Endothelial cell of umbilical vein (primary cell): ENCODE results near the gene OR4D2. TPM values are rescaled to one million over a fixed set of nuclear protein-coding genes. Genes with fewer than 3 reads are reported as not detected.

Experiments used
- BruUV-seq: library from RNA; stranded (reverse); fragments of 400-500 nt; replicated peaks from 2 replicates; lab custom pipeline; 2021; lab: Mats Ljungman, UMichigan
- CTCF ChIA-PET: fragments of 300-600, 350-600 bp; sonication (Branson Sonifier 250); formaldehyde crosslinking; loops from one replicate; lab custom pipeline; 2021; ENCODE audit warnings: antibody characterized with exemption, inconsistent platforms; lab: Charles Lee
- POLR2A ChIA-PET: fragments of 300-600, 350-600 bp; sonication (Branson Sonifier 250); formaldehyde crosslinking; loops from one replicate; lab custom pipeline; 2021; ENCODE audit warnings: antibody characterized with exemption, inconsistent platforms; lab: Charles Lee
- DNase-seq: peaks from one replicate; pipeline ENCODE4 v3.0.0-alpha.2; 2011; ENCODE audit warnings: low read depth, low spot score
- FAIRE-seq: peaks from 2 replicates; lab custom pipeline; 2011; peaks lifted over from hg19 to GRCh38; lab: Jason Lieb, UNC
- H2AFZ ChIP-seq: 2 replicates; pipeline ENCODE4 v1.6.0; 2012; ENCODE audit warnings: low read depth, low read length, control low read depth, inconsistent platforms
- H3K27ac ChIP-seq: 2 replicates; pipeline ENCODE4 v1.5.1; 2011; ENCODE audit warnings: low read depth, mild to moderate bottlenecking, control low read depth, low read length, moderate library complexity; ENCODE audit not compliant: insufficient read depth
- H3K27me3 ChIP-seq, 2 experiments: 2 replicates each; pipeline versions ENCODE4 v1.6.0 to v1.6.1; 2011; ENCODE audit warnings: low read length in 2 of 2, mixed read lengths in 1 of 2; ENCODE audit not compliant: control insufficient read depth in 2 of 2, insufficient read depth in 2 of 2
- H3K36me3 ChIP-seq, 2 experiments: 2 replicates in 1 of 2; 3 replicates in 1 of 2; pipeline ENCODE4 v1.5.1; 2011; ENCODE audit warnings: low read length in 2 of 2, mild to moderate bottlenecking in 1 of 2, moderate library complexity in 1 of 2; ENCODE audit not compliant: control insufficient read depth in 2 of 2, insufficient read depth in 2 of 2; ENCODE audit errors: extremely low read depth in 1 of 2
- H3K4me1 ChIP-seq: 3 replicates; pipeline ENCODE4 v1.5.1; 2011; ENCODE audit warnings: mild to moderate bottlenecking, low read length; ENCODE audit not compliant: control insufficient read depth, insufficient read depth; ENCODE audit errors: extremely low read depth
- H3K4me2 ChIP-seq: 2 replicates; pipeline ENCODE4 v1.6.1; 2011; ENCODE audit warnings: low read length, control low read depth, mixed read lengths; ENCODE audit not compliant: insufficient read depth
- H3K4me3 ChIP-seq, 3 experiments: fragments of 200-600 bp in 1 of 3; sonication (generic), shearing (Covaris generic) in 1 of 3; replicated peaks in 1 of 3; 2 replicates each; pipeline ENCODE4 v1.5.1; 2011 to 2016; ENCODE audit warnings: control low read depth in 3 of 3, low read length in 3 of 3, mild to moderate bottlenecking in 2 of 3, inconsistent platforms in 1 of 3, low read depth in 1 of 3, moderate library complexity in 1 of 3; ENCODE audit not compliant: insufficient read depth in 1 of 3
- H3K79me2 ChIP-seq: 2 replicates; pipeline ENCODE4 v1.6.0; 2012; ENCODE audit warnings: low read length, inconsistent platforms; ENCODE audit not compliant: control insufficient read depth, insufficient read depth
- H3K9ac ChIP-seq: replicated peaks from 2 replicates; pipeline ENCODE3; 2011; ENCODE audit warnings: low read length, control low read depth; ENCODE audit not compliant: insufficient read depth; ENCODE audit errors: extremely low read depth
- H3K9me1 ChIP-seq: replicated peaks from 3 replicates; pipeline ENCODE4 v1.6.0; 2011; ENCODE audit warnings: mild to moderate bottlenecking, low read length; ENCODE audit not compliant: control insufficient read depth, insufficient read depth; ENCODE audit errors: extremely low read depth
- H3K9me3 ChIP-seq: replicated peaks from 2 replicates; pipeline ENCODE4 v1.5.1; 2012; ENCODE audit warnings: low read length, inconsistent platforms; ENCODE audit not compliant: control insufficient read depth, insufficient read depth
- H4K20me1 ChIP-seq: replicated peaks from 2 replicates; pipeline ENCODE3; 2011; ENCODE audit warnings: mild to moderate bottlenecking, low read length; ENCODE audit not compliant: control insufficient read depth, insufficient read depth; ENCODE audit errors: extremely low read depth
- CTCF ChIP-seq, 2 donors: IDR thresholded peaks; 1 replicate in 1 of 2; 2 replicates in 1 of 2; pipeline ENCODE4 v1.5.1; 2011; ENCODE audit warnings: low read length in 2 of 2, mild to moderate bottlenecking in 2 of 2, moderate library complexity in 2 of 2, control low read depth in 1 of 2, inconsistent platforms in 1 of 2, low read depth in 1 of 2; ENCODE audit not compliant: insufficient read depth in 1 of 2; ENCODE audit errors: extremely low read depth in 1 of 2
- FOS ChIP-seq: IDR thresholded peaks from 2 replicates; pipeline ENCODE4 v1.6.1; 2011; ENCODE audit warnings: mild to moderate bottlenecking, low read length, moderate library complexity, borderline replicate concordance; ENCODE audit not compliant: insufficient read depth
- GATA2 ChIP-seq: IDR thresholded peaks from 2 replicates; pipeline ENCODE4 v1.7.0; 2011; ENCODE audit warnings: low read depth, mild to moderate bottlenecking, moderate library complexity, mixed read lengths, low read length; ENCODE audit not compliant: insufficient read length, insufficient read depth
- JUN ChIP-seq: IDR thresholded peaks from 2 replicates; pipeline ENCODE4 v1.6.1; 2011; ENCODE audit warnings: borderline replicate concordance, low read depth; ENCODE audit not compliant: insufficient read length, insufficient read depth
- POLR2A ChIP-seq: IDR thresholded peaks from 2 replicates; pipeline ENCODE4 v1.6.1; 2012; ENCODE audit warnings: low read depth, mild to moderate bottlenecking, control low read depth, low read length
- POLR2AphosphoS5 ChIP-seq: IDR thresholded peaks from 2 replicates; pipeline ENCODE4 v1.6.1; 2012; ENCODE audit warnings: low read depth, mild to moderate bottlenecking, control low read depth, low read length, moderate library complexity; ENCODE audit not compliant: insufficient read depth
- dilution Hi-C: fragments of 300-500 bp; cut with MboI; formaldehyde crosslinking; loops from one replicate; pipeline ENCODE4 v1.15.0; 2019; ENCODE audit warnings: low sequenced_read_pairs; ENCODE audit not compliant: extremely low pct_ligation_motif_present
- intact Hi-C: fragments of 100-400 bp; cut with micrococcal nuclease; formaldehyde crosslinking; loops from one replicate; pipeline ENCODE4 v1.10.0; 2022
- polyA plus RNA-seq, 4 experiments: library from polyadenylated mRNA; depleted of rRNA in 3 of 4; stranded (reverse) in 3 of 4; unstranded in 1 of 4; fragments of >200 nt; gene quantifications; 2 replicates each; pipeline versions ENCODE4 v1.2.1 to v1.2.3, GENCODE V29; 2011 to 2012; ENCODE audit warnings: missing spikeins in 1 of 4
- total RNA-seq: library from RNA; stranded (reverse); gene quantifications from 2 replicates; pipeline ENCODE4 v1.2.3, GENCODE V29; 2021
- TF ChIP-seq, protein P1 (sequence below): IDR thresholded peaks from 2 replicates; pipeline ENCODE4 v1.6.1; 2011; ENCODE audit not compliant: insufficient read depth, insufficient read length

The OR4D2 gene
- total and polyA plus RNA-seq, 2 donors (not counting 3 experiments of a cell fraction or from before 2014, with no cell fraction given): not detected

GRCh38 chr17:58189436-58190146 lies 22.8 kb downstream of the OR4D2 start:
- intact Hi-C loops (no loop called here), dilution Hi-C loops (no loop called here)
- BruUV-seq: no TSS peak
- H4K20me1 ChIP-seq: no peaks in the 10 kb centered on the region
- no peaks in the 10 kb centered on the region for H3K9me3 ChIP-seq
- FAIRE-seq (no peak), DNase-seq (peak; percentile 9)
- TF ChIP-seq, protein P1, sequence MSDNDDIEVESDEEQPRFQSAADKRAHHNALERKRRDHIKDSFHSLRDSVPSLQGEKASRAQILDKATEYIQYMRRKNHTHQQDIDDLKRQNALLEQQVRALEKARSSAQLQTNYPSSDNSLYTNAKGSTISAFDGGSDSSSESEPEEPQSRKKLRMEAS: no peak
- TF ChIP-seq FOS (no peak), JUN (no peak), CTCF (IDR thresholded peaks at IDR 0.05; ENCODE audit: extremely low read depth in 1 of 2, insufficient read depth in 1 of 2, low read depth in 1 of 2, low read length in 2 of 2) (no peak), POLR2AphosphoS5 (no peak), GATA2 (no peak), POLR2A (no peak)
- no peak overlapping the region for H3K27ac ChIP-seq
- no peak overlapping the region for H3K4me3 ChIP-seq
- H3K79me2 ChIP-seq: no peaks in the 10 kb centered on the region
- H3K4me1 ChIP-seq: no peaks in the 10 kb centered on the region
- H3K9me1 ChIP-seq: no peaks in the 10 kb centered on the region
- no peaks in the 10 kb centered on the region for H3K27me3 ChIP-seq
- no peak overlapping the region for H3K9ac ChIP-seq
- no peak overlapping the region for H2AFZ ChIP-seq
- ChIA-PET POLR2A (no interaction called here), CTCF (no interaction called here)
- no peaks in the 10 kb centered on the region for H3K36me3 ChIP-seq
- H3K4me2 ChIP-seq: no peak overlapping the region
